ENCODE results near the gene CERCAM.
"Not testable (repeated sequence)": the region's sequence is repeated elsewhere in the genome, so short reads cannot be mapped to it uniquely, and the experiment has no call there.

Gene CERCAM

DNA sequence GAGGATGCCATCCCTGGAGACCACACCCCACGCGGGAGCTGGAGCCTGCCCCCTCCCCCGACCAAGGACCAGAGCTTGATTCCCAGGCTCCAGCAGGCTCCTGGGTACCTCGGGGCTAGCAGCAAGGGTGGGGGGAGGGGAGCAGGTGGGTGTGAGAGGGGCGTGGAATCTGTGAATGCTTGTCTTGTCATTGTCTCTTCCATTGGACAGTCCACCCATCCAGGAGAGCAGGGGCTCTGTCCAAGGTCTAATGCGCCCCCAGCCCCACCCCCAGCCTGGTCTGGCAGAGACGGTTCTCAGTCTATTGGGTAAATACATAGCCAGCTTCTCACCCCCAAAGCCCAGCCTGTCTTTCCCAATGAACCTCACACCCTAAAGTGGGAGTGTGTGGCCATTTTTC, 26.7 kb upstream of the CERCAM start:
- DNase-seq, result no peak

DNA sequence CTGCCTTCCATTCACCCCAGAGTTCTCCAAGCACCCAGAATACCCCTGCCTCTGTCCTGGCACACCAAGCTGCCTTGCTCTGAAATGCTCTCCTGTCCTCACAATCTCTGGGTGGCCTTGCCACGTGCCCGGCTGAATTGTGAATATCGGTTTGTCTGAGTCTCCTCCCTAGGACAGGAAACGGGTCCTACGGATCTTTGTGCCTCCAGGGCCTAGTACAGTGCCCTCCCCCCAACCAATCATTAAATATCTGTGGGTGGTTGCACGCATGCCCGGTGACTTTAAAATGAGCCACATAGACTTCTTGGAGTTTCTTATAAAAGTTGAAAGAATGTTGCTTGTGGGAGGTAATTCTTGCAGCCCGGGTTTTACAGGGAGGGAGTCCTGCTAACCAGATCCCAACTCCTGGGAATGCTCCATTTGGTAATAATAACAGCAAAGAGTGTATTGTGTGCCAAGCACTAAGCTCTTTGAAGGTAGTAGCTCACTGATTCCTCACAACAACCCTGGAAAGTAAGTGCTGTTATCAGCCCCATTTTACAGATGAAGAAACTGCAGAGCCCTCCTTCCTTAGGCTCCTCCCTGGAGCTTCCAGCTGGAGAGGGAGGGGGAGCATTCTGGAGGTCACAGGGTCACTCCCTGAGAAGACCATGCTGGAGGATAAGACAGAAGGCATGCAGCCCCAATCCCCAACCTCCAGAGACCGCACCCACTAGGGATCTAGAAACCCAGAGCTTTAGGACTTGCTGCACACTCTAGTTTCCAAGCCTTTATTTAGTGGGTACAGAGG, 26.1 kb upstream of the CERCAM start:
- DNase-seq, result no peak

DNA sequence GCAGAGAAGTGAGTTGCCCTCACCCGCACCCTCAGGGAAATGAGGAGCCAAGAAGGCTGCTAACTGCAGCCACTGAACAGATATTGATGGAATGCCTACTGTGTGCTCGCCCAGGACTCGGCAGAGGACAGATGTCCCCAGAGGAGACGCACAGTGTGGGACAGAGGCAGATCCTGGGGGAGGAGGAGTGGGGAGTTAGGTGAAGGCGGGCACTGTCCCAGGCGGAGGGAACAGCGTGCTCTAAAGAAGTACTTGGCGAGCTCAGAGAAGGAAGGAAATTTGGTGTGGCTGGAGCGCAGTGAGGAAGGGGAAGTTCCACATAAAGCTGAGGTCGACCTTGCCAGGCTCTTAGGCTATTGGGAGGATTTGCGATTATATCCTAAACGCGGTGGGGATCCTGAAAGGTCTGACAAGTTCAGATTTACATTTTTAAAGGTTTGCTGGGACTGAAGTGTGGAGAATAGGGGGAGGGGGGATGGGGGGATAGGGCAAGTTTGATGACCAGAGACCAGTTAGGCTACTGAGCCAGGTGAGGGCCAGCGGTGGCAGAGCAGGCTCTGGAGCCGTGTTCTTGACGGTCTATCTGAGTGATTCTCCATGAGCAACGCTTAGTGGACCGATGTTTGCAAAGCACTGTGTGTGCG, 23.6 kb upstream of the CERCAM start:
- DNase-seq, result no peak

DNA sequence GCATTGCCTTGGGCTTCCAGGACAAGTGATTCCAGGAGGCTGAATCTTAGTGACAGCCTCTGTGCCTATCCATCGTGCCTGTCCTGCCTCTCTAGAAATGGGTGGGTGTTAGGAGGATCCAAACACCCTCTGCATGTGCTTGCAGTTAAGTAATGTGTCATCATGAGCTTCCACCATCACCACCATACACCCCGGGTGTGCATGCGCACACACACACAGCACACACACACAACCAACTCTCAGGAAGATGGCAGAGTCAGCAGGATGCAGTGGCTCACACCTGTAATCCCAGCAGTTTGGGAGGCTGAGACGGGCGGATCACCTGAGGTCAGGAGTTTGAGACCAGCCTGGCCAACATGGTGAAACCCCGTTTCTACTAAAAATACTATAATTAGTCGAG, 22.8 kb upstream of the CERCAM start:
- DNase-seq, result no peak

DNA sequence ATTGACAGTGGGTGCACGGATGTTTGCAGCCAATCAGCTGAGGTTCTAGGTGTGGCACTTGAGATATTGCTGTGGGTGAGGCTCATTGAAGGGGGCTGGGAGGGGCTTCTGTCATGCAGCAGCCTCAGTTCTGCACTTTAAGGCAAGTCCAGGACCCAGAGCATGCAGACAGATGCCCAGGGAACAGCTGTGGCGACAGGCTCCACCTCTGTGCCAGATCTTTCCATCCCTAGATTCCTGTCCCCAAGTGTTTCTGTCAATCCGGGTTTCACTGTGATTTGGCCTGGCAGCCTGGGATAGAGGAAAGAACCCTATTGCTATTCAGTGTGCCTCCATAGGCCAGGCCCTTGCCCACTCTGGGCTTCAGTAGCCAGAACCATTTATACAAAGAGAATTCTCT, 20.8 kb upstream of the CERCAM start:
- no peak for DNase-seq

DNA sequence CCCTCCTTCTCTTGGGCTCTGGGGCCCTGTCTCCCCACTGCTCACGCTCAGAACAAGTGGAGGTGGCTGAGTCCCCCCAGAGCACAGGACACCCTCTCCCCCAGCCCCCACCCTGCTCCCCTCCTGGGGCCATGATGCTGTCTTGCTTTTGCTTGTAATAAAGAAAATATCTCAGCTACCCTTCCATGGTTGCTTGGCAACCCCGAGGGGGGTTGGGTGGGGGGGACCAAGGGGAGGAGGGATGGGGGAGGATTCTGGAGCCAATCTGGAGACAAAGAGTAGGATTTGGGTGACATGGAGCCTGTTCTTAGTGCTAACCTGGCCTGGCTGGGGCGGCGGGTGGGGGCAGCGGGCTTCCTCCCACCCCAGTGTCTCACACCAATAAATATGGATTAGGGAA, 16.1 kb upstream of the CERCAM start:
- no peak for DNase-seq

DNA sequence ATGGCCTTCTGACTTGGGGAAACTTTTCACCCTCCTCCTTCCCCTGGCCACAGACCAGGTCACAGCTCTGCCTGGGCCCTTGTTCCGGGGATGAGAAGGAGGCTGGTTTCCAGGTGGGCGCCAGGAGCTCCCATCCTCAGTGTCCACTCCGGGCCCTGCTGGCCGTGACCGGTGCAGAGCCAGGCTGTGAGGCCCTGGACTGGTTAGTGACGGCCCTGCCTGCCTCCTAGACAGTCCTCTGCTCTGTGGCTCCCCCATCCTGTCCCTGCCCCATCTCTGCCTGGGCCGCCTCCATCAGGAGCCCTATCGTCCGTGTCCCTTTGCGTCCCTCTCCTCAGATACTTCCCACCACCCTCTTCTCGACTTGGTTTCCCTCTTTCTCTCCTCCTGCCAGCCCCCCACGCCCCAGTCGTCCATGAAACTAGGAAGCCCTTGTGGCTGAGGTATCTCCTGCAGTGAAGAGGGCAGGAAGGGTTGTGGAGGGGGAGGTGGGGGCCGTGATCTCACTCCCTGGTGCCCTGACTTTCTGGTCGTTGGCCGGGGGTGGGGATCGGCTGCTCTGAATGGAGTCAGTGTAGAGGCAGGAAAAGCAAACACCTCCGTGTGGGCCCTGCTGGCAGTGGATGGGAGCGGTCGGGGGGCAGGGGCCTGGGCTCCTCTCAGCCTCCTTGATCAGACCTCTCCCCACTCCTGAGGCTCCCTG, 15.4 kb upstream of the CERCAM start:
- DNase-seq, result no peak

DNA sequence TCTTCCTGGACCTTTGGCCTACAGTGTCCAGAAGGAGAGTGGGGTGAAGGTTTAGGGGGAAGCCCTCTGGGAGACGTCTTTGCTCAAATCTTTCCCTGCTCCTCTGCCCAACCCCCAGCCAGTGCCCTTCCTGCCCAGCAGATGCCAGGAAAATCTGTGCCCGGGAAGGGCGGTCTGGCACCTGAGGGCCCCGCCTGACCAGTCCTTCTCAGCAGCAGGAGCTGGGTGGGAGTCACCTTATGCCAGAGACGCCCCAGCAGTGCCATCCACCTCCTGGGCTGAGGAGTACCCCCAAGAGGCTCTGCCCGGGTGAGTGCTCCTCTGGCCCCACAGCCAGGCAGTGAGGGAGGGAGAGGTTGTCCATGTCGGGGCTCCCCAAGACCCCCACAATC, 14.9 kb upstream of the CERCAM start:
- no peak for DNase-seq

DNA sequence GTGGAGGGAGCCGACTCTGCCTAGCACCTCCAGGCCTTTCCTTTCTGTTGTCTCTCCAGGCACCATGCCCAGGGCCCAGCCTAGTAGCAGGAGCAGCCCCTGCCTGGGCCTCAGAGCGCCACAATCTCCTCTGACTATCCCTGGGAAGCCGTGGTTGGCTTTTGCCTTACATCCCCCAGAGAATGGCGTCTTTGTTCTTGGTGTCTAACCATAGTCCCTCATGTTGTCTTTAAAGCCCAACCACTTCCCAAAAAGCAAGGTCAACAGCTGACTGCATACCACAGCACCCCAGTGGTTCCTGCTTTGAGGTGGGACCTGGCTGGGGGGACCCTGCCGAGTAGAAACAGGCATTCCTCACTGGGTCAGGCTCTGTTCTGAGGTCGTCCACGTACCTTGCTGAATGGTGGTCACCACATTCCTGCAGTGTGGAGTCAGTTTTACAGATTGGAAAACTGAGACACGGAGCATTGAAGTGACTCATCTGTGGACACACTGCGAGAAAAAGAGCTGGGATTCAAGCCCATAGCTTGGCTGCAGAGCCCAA, 13.7 kb upstream of the CERCAM start:
- DNase-seq, result no peak

DNA sequence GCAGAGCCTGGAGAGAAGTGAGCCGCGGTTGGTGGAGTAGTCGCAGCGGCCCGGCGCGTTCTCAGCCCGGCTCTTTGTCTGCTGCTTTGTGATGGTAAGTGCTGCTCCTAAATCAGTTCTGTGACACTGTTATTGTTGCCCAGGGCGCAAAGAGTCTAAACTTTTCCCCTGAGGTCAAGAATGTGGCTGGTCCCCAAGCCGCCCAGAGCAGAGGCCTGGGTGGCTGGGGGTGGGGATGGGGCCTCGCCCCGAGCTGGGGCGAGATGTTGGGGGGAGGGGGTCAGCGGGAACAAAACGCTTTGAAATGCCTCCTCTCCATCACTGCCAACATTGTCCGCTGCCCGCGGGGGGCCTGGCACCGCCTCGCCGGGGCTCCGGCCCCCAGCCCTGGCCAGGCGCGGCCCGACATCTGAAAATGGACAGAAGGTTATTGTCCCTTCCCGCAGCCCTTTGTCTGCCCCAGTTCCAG, 11.7 kb upstream of the CERCAM start:
- no peak for DNase-seq

DNA sequence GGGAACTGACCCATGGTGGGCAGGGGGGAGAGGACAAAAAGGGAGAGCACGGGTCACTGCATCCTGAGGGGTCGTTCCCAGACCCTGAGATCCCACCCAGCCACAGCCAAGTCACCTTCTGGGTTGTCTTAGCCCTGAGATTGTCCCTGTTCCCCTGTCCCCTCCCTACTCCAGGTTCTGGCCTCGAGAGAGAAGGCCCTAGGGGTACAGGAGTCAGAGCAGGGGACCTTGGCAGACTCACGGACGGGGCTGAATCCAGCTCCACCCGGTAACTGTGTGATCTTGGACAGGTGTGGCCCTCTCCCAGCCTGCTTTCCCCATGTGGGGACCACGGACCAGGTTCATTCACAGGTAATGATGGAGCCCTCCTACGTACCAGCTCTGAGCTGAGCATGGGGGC, 11.2 kb upstream of the CERCAM start:
- DNase-seq, result no peak

DNA sequence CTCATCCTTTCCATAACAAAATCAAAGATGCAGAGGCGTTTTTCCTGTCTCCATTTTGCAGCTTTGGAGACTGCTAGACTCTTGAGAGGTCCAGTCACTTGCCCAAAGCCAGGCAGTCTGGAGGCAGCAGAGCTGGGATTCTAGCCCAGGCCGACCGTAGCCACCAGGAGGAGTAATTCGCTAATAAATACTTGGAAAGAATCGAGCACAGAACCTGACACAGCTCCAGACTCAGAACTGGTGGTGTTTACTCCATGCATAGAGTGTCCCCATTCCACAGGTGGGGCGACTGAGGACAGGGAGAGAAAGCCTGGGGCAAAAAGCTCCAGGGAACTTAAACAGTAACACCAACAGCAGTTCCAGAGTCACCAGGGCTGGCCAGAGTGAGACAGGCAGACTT, 10.7 kb upstream of the CERCAM start:
- no peak for DNase-seq

DNA sequence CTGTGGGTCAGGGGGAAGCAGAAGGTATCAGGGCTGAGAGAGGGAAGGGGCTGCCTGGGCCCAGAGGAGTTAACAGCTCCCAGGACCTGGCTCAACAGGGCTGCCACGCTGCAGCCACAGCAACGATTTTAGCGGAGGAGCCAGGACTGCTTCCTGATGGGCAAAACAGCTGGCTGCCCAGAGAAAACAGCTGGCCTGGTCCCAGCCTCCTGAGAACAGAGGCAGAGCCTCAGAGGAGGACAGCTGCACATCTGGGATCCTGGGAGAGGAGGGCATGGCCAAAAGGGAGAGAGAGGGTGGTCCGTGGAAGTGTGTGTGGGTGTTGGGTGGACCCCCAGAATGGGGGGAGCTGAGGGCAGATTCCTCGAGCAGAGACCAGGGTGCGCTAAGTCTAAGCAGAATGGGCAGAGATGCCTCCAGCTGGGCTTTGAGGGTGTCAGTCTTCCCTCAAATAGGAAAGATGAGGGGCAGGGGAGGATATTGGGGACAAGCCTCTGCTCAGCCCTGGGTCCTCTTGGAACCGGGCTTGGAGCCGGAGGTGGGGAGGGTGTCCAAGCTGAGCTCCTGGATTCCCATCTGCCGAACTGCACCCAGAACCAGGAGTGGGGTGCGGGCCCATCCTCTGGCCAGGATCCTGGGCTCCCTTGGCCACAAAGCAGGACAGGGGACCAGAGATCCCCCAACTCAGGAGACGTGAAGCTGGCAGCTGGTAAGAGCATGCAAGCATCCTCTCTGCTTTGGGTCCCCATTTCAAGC, 9.1 kb upstream of the CERCAM start:
- DNase-seq, result no peak

DNA sequence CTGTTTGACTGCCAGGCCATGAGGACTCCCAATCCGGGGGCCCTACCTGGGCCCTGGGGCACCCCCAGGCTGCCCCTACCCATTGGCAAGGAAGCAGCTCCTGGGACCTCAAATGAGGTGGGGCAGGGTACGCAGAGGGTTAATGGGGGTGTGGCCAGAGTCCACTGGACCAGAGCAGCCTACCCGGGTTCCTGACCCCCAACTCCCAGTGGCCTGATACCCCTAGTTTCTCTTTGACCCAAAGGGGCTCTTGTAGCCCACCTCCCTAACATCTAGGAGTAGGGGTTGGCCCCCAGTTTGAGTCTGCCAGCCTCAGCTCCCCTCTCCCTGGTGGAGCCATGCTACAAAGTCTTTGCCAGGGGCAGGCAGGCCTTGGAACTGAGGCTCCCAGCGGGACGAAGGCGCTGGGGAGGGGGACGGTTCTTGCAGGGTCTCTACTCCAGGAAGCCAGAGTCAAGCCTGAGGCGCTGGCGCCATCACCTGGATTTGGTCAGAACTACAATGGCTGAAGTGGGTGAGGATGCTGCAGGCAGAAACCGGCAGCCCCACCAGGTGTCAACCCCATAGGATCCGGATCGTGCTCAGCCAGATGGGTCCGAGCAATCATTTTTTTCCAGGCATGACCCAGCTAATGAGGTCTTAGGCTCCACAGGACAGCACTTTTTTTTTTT, 8.4 kb upstream of the CERCAM start:
- DNase-seq, result peak; percentile 37

DNA sequence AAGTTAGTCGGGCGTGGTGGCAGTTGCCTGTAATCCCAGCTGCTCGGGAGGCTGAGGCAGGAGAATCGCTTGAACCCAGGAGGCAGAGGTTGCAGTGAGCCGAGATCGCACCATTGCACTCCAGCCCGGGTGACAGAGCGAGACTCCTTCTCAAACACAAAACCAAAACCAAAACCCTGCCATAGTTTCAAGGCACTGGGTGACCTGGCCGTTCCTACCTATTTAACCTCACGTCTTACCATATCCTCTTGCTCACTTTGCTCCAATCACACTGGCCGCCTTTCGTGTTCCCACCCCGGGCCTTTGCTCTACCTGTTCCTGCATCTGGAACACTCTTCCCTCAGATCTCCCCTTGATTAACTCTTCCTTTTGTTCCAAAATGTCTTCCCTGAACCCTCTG, 6.9 kb upstream of the CERCAM start:
- DNase-seq, result not testable (repeated sequence)

DNA sequence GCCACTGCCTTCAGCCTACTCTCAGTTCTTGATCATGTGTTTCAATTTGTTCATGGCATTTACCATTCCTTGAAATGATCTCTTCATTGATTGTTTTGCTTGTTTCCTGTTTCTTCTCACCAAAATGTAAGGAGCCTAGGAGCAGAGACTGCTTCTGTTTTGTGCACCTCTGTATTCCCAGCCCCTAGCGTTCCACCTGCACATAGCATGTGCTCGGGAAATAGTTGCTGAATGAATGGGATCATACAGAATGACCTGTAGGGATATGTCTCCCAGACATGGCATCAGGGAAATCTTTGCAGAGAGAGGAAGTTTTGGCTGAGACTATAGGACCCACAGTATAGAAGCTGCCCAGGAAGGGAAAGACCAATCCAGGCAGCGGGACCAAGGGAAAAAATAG, 6.2 kb upstream of the CERCAM start:
- no peak for DNase-seq

DNA sequence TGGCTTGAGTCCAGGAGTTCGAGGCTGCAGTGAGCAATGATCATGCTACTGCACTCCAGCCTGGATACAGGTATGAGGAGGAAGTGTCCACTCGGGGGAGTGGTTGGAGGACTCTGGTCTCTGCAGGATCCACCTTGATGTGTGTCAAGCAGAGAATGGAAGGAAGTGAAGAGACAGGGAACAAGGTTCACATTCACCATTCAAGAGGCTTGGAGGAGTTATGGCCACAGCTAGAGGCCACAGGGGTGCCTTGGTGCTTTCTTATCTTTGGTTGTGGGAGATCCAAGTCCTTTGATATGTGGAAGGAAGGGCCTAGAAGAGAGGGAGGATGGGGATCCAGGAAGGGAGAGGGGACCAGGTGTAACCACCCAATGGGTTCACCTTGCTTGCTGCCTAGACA, 5.4 kb upstream of the CERCAM start:
- DNase-seq, result no peak

DNA sequence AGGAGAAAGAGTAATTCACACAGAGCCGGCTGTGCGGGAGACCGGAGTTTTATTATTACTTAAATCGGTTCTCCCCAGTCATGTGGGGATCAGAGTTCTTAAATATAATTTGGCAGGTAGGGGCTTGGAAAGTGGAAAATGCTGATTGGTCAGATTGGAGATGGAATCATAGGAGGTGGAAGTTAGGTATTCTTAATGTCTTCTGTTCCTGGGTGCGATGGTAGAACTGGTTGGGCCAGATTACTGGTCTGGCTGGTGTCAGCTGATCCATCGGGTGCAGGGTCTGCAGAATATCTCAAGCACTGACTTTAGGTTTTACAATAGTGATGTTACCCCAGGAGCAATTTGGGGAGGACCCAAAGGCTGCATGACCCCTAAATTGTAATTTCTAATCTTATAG, 4.6 kb upstream of the CERCAM start:
- DNase-seq, result no peak

DNA sequence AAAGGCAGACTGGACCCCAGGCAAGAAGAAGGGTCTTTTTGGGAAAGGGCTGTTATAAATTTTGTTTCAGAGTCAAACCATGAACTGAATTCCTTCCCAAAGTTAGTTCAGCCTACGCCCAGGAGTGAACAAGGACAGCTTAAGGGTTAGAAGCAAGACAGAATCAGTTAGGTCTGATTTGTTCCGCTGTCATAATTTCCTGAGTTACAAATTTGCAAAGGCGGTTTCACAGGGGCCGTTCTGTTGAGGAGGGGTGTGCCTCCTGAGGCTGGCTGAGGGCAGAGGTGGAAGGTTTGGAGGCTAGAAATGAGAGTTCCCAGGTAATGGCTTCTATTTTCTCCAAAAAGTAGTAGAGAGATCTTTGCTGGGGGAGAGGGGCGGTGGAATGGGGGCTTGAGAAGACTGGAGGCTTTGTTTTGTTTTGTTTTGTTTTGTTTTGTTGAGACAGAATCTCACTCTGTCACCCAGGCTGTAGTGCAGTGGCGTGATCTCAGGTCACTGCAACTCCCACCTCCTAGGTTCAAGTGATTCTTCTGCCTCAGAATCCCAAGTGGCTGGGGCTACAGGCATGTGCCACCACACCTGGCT, 4.1 kb upstream of the CERCAM start:
- DNase-seq, result no peak

DNA sequence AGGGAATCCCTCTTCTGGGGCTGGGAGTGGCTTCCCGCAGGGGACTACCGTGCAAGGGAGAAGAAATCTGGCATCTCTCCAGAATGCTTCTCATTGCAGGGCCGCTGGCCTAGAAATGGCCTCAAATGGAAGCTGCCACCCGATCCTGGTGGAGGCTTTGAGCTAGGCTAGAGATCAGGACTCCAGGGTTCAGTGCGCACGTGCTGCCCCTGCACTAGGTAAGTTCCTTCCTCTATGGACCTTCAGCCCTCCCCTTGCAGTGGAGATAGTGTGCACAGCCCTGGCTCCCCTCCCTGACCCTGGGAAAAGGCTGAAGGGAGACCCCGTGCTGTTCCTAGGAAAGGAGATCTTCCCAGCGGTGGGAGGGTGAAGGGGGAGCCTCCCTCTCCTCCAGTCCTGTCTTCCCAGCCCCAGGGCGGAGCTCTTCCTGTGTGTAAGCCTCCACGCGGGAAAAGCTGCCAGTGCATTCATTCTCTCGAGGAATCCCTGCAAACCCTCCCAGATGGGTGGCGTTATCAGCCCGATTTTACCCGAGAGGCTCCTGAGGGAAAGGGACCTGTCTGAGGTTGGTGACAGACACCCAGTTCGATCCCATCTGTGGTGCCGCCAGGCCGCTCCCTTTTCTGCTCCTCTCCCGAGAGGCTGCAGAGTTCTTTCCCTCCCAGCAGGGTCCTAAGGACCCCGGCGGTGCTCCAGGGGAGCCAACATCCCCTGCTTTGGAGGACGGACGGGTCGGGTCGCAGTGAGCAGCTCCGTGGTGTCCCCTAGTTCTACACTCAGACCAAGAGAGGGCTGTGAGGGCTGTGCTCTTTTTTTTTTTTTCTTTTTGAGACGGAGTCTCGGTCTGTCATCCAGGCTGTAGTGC, 1.4 kb upstream of the CERCAM start:
- DNase-seq, result no peak

DNA sequence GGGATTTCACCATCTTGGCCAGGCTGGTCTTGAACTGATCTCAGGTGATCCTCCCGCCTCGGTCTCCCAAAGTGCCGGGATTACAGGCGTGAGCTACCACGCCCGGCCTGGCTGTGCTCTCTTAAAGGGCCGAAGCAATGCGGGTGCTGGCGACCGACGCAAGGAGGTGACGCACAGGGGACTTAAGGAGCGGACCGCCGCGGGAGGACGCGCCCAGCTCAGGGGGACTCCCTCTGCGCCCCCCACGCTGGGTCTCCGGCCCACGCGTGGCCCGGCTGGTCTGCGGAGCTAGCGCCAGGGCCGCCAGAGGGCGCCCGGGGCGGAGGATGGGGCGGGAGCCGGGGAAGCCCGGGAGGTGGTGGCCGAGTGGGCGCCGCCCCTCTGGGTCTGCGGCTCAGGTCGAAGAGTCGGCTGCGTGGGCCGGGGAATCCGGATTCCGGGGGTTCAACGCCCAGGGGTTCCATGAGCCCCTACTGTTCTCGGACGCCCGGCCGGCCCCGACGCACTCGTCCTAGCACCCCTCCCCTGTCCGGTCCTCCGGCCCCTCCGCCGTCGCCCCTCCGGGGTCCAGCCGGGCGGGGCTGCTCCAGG, 502 bp upstream of the CERCAM start:
- peak; percentile 58 for DNase-seq
